Hematopoietic multipotent progenitor cell treated with erythropoietin and hydrocortisone succinate and interleukin-3 and kit ligand, for 15 days (in vitro differentiated cells): ENCODE data around the gene TPRA1.

Source experiments
- DNase-seq: peaks from one replicate; pipeline ENCODE4 v3.0.0-alpha.2; 2015; ENCODE audit warnings: low spot score

The TPRA1 gene

DNA sequence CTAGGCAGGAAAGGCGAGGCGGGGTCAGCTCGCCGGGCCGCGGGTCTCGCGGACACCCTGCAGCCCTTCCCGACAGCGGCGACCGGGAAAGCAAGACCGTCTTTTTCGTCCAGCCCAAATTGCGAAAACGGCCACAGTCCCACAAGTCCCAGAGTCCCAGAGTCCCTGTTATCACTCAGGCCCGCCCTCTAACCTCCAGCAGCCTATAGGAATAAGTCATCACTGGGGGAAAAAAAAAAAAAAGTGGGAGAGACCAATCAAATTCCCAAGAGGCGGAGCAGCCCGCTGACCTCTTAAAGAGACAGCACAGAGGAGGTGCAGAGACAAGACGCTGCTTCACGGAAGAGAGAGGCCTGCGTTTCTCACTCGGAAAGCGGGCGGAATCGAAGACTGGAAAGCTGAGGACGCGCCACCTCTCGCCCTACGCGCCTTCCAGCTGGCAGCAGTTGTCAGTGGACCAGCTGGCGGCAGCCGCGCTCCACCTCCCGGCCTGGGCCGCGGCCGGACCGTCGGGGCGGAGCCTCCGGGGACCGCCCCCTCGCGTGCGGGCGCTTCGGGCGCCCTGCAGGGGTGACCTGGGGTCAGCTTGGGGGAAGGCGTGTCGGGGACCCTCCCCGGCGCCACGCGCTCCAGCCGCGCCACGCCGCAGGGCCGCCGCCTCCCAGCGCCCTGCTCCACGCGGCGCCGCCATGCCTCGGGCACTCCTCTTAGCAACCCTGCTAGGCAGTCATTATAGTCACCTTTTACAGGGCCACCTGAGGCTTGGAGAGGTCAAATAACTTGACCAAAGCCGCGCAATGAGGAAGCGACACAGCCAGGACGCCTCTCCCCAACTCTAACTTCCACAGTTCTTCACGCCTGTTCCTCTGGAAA lies at the start of gene TPRA1:
Gene TPRA1, minus strand, starts transcription at position 141 of the 873 bp plus-strand sequence. CDS start 10,587 bp downstream, outside the sequence.
- DNase-seq, result peak; percentile 97

DNA sequence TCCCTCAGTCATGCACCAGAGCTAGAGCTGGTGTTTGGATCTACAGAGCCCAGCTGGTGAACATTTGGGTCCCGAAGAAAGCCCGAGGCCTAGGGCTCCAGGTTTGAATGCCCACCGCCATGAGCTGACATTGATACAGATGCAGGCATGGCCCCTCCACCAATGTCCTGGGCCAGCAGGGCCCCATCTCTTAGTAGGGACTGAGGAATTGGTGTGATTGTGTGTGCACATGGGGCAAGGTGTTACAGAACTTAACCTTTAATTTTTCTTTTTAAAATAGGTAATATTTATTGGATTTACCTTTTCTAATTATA lies 49.5 kb upstream of the TPRA1 start:
- no peak for DNase-seq

DNA sequence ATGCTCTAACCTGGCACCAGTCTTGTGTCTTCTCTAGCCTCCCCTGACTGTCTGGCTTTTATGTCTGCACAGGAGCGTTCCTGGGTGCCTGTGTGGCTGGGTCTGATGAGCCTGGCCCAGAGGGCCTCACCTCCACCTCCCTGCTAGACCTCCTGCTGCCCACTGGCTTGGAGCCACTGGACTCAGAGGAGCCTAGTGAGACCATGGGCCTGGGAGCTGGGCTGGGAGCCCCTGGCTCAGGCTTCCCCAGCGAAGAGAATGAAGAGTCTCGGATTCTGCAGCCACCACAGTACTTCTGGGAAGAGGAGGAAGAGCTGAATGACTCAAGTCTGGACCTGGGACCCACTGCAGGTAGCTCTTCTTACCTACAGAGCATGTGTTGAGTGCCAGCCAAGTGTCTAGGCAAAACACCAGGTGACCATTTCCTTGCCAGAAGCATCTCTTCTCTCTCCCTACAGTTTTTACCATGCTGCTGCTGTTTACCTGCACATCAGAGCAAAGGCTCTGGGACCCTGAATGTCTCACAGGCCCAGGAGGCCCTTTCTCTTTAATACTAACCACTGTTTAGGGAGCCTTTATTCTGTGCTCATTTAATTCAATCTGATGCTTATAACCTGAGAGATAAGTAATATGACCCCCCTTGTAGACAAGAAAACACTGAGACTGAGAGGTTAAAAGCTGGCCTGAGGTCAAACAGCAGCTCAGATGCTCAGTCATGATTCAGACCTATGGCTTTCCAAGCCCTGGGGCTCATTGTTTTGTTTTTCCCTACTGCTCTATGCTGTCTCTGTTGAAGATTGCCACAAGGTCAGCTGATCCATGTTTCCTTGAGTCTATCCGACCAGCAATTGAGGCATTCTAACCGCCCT lies 48.9 kb upstream of the TPRA1 start:
- DNase-seq, result no peak

DNA sequence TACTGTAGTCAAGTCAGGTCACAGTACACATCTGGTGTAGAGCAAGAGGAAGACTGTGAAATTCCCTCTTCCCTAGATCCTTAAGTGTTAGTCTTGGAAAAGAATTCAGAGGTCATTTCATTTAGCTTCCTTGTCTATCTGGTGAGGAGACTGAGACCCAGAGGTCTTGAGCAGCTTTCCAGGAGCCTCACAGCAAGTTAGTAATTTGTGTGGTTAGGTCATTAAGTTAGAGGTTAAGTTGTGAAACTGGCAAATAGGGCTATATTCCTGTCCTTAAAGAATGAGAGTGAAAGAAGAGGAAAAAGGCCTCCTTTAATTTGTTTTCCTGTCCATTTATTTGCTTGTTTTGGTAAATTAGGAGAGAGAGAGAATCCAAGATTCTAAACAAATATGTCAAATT lies 47.4 kb upstream of the TPRA1 start:
- no peak for DNase-seq

DNA sequence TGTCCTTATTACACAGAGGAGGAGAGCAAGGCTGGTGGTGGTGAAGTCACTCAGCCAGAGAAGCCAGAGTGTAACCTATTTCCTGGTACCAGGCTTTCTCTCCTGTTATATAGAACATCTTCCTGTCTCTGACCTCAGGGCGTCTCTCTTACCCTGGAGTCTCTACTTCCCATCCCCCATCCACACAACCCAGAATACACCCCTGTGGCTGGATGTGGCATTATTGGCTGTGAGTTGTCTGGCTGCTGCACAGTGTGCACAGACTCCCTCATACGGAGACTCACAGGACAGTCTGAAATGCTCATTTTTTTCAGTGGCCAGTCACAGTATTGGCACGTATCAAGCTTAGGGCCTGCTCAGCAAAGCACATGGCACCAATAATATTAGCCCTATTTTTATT lies 47.0 kb upstream of the TPRA1 start:
- no peak for DNase-seq

DNA sequence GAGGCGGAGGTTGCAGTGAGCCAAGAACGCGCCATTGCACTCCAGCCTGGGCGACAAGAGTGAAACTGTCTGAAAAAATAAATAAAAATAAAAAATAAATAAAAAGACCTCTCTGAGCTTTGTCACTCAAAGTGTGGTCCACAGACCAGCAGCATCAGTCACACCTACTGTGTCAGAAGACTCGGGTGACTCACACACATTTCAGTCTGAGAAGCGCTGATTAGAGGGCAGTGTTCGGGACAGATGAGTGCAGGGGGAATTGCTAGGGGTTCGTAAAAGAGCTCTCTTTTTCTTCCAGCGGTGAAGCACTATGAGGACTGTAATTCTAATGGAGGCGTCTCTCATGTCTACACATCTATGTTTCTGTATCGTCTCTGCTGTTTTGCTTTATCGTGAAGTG lies 44.1 kb upstream of the TPRA1 start:
- DNase-seq, result no peak

DNA sequence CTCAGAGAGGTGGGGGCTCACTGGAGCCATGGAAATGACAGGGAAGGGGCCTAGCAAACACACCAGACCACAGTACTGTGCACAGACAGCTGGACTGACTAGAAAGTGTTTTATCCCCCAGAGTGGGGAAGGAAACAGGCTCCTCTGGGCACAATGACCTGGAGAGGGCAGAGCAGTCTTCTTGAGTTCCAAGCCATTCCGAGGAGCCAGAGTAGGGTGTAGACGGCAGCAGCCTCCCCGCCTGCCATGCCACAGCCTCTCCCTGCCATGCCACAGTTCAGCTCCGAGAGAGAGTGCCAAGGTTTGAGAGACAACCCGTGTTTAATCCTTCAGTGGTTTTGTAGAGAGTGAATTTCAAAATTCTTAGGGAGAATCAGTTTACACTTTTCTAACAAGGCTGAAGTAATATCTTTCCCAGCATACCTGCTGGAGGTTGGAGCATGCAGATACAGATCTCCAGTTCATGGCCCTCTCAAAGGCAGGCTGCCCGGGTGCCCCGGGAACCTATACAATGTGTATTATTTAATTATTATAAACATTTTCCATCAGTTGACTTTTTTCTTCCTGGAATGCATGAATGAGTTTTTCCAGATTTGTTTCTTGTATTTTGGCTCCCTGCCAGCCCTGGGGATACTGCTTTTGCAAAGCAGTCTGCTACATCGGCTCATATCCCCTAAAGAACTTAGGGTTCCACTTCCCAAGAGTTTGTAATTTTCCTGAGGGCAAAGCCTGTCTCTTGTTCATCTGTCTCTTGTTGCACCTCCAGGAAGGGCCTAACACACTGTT lies 41.7 kb upstream of the TPRA1 start:
- no peak for DNase-seq

DNA sequence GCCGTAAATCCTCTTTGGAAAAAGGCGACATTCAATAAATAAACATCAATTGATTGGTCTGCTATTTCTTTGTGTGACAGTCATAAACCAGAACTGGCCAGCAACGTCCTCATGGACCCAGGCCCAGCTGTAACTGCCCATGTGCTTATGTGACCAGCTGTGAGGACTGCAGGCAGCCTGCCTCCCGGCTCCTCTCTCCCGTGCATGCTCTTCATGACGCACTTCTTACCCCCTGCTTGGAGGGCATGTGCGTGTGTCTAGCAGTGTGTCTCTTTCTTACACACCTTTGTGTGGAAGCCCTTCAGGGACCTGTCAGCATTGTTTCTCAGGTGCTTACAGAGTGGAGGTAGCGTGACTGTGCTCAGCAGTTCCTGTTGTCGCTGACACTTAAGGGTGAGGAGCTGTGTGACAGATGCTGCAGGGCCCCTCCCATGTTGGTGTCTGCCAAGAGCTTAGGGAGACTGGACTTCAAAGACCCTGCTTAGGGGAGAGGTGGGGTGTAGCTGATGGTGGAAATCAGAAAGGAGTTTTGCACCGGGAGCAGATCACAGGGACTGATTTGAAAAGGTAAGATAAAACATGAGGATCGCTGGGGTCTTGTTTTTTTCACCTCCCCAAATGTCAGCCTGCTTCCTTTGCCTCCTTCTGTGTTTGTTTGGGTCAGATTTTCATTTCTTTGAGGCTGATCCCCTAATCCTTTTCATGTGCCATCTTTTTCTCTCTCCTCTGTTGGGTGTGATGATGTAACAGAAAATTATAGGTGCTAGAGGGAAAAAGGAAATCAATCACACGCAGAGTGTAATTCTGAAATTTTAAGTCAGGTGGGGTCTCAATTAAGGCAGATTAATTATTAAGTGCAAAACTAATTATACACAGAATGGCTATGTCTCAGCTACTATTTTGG lies 40.5 kb upstream of the TPRA1 start:
- DNase-seq, result no peak

DNA sequence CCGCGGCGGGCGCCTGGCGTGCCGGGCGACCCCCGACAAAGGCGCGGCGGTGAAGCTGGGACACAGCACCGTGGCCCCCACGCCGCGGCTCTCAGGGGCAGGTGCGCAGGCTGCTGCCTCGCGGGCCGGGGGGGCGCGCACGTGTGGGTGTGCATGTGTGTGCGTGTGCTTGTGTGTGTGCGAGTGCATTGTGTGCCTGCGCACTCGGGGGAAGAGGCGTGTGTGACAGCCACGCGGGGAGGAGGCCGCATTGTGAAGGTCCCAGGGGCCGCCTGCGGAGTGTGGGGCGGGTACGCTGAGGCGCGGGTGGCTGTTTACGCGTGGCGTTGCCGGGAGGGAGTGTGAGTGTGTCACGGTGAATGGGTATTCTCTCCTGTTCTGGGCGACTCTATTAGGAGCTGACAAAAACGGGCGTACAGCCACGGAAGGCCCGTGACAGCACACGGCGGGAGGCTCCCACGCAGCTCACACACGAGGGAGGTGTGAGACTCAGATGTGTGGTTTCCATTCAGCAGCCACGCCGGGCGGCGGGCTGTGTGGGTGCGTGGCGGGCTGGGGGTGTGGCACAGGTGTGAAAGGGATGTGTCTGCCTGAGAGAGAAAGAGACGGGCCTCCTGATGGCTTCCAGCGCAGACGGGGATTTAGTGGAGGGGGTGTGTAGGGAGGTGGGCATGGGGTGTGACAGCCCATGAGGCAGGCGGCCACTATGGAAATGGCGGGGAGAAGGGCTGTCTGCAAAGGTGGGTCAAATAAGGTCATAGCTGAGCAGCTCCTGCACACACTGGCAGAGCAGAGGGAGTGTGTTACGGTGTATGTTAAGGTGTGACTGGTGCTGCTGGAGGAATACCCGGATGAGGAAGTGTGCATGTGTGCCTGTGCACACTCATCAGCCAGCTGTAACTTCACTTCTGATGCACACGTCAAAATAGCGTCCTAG lies 39.2 kb upstream of the TPRA1 start:
- DNase-seq, result no peak

DNA sequence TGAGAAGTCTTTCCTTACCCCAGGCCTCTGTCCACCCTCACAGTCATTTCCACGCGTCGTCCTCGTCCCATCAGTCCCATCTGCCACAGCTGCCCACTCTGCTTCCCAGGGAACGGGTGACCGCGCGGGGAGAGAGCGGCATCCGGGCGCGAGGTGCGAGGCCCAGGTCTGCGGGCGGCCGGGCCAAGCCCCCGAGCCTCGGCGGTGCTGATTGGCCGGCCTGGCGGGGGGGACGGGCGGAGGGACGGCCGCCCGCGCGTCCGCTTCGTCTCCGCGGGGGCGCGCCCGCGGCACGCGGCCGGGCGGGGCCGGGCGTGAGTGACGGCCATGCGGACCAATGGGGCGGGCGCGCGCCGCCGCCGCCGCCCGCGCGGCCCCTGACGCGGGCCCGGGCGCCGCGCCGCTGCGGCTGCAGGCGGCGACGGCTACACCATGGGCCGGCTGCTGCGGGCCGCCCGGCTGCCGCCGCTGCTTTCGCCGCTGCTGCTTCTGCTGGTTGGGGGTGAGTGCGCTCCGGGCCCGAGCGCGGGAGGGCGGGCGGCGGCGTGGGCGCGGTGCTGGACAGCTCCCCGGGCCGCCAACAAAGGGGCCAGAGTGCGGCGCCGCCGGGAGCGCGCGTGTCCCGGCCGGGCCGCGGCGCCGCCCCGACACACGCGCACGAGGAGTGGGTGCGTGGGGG lies 38.4 kb upstream of the TPRA1 start, which contains the start of gene PODXL2:
Gene PODXL2, plus strand, starts transcription at position 398 of the 679 bp plus-strand sequence. Its CDS starts 35 bp downstream, at position 433.
- peak; percentile 20 for DNase-seq

DNA sequence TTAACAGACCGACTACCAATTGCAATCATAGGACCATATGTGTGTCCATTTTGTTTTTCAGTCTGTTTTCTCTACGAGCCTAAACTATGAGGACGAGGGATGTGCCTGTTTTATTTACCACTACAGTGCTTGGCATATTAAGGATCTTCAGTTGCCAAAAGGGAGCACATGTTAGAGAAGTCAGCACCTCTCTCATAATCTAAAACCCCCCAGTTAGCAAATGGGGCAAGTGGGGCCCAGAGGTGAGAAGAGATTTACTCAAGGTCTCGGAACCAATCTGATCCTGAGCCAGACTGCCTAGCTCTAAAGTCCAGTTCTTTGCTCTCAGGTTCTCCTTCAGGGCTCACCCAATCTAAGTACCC lies 37.9 kb upstream of the TPRA1 start:
- DNase-seq, result no peak

DNA sequence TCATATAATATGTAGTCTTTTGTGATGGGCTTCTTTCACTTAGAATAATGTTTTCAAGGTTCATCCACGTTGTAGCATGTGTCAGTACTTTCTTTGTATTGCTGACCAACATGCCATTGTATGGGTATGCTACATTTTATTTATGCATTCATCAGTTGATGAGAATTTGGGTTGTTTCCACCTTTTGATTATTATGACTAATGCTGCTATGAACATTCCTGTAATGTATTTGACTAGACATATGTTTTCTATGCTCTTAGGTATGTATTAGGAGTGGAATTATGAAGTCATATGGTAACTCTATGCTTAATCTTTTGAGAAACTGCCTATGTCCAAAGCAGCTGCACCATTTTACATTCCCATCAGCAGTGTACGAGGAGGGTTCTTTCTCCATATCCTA lies 35.3 kb upstream of the TPRA1 start:
- no peak for DNase-seq

DNA sequence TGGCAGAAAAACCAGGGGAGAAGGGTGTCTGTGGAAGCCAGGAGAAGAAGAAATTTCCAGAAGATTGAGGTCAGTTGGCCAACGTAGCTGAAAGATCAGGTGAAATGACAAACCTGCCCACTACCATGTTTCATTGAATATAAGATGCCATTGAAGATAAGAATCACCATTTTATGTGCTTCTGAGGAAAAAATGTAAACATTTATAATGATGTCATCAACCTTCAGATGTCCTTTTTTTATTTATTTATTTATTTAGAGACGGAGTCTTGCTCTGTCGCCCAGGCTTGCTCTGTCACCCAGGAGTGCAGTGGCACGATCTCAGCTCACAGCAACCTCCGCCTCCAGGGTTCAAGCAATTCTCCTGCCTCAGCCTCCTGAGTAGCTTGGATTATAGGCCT lies 33.5 kb upstream of the TPRA1 start:
- no peak for DNase-seq

DNA sequence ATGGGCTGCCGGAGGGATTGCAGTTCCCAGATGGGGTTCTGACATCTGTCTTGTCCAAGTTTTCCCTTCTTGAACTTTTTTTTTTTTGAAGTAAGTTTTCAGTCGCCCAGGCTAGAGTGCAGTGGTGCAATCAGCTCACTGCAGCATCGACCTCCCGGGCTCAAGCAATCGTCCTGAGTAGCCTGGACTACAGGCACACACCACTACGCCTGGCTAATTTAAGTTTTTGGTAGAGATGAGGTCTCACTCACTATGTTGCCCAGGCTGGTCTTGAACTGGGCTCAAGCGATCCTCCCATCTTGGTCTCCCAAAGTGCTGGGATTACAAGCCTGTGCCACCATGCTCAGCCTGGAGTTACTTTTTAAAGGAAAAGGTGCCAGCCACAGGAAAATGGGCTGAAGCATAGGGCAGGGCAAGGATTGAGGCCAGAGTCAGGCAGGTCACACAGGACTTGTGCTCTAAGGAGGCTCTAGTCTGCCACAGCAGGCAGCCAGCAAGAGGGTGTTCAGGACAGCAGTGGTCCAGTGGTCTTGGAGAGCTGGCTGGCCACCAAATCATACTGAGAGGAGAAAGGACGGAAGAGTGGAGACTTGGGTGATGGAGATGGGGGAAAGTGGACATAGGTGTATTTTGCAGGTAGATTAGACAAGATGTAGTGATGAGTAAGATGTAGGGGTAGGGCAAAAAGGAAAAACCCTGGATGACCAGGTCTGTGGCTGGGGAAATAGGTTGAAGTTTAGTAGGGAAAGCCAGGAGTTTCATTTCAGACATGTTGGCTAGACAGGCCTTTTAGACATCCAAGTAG lies 32.4 kb upstream of the TPRA1 start:
- DNase-seq, result no peak

DNA sequence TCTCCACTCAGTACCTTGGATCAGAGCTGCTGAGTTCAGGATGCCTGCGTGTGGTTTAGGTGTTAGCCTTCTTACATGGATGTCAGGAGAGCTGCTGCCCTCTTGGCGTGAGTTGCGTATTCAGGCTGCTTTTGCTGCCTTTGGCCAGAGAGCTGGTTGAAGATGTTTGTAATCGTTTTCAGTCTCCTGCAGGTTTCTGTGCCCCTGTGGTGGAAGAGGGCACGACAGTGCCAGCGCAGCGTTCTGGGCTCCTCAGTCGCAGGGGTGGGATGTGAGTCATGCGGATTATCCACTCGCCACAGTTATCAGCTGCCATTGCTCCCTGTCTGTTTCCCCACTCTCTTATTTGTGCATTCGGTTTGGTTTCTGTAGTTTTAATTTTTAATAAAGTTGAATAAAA lies 31.5 kb upstream of the TPRA1 start:
- DNase-seq, result no peak

DNA sequence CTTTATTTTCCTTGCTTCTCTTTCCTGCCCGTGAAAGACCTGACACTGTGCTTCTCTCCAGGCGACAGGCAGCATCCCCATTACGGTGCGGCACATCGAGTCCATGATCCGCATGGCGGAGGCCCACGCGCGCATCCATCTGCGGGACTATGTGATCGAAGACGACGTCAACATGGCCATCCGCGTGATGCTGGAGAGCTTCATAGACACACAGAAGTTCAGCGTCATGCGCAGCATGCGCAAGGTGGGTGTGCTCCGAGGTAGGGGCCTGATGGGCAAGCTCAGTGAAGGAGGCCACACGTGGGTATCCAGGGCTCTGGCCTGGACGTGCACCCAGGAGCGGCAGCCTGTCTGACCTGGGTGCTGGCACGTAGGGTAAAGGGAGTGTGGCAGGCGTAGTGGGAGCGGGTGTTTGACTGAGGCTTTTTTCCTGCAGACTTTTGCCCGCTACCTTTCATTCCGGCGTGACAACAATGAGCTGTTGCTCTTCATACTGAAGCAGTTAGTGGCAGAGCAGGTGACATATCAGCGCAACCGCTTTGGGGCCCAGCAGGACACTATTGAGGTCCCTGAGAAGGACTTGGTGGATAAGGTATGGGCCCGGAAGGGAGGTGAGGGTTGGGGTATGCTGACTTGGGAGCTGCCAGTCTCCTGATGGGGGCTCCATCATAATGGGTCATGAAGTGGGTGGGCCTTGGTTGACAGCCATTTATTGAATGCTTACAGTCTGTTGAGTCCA lies 30.3 kb upstream of the TPRA1 start:
- DNase-seq, result no peak

DNA sequence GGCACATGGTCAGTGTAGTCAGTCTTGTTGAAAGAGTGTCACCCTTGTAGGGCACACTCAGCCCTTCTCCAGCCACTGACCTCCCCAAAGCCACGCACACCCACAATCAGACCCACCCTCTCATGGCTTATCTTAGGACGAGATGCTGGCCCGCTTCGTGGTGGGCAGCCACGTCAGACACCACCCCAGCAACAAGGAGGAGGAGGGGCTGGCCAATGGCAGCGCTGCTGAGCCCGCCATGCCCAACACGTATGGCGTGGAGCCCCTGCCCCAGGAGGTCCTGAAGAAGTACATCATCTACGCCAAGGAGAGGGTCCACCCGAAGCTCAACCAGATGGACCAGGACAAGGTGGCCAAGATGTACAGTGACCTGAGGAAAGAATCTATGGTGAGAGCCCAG lies 28.4 kb upstream of the TPRA1 start:
- DNase-seq, result no peak
